ENCODE results near the gene FUBP3. TPM values are rescaled to one million over a fixed set of nuclear protein-coding genes. Genes with fewer than 3 reads are reported as not detected.

FUBP3 gene
- total RNA-seq, 1 experiment from 2014 or later: 73.7 TPM

DNA sequence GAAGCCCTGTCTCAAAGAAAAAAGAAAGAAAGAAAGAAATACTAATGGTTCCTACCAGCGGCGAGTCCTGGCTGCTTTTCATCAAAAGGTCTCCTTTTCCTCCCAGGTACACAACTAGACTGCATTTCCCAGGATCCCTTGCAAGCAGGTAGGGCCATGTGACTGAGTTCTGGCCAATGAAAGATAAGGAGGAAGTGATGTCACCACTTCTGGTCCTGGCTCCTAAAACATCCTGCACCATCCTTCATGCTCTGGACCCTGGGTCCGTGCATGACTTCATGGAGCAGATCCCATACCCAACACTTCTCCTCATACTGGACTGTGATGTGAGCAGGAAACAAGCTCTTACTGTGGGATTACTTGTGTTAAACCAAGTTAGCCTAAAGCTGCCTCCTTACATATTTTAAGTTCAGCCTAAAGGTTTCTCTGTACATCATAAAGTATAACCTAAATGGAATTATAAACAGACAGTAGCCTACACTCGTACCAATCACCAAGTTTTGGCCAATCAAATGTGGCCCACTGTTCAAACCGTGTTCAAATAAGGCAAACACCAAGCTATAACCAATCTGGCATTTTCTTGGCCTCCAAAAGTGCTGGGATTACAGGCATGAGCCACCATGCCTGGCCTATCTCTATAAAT, 30.2 kb upstream of the FUBP3 start:
- Histone ChIP-seq H3K9me3 (ENCODE audit: control insufficient read depth in 1 of 2, insufficient read depth in 1 of 2, low read depth in 1 of 2, low read length in 2 of 2) (no peaks in the 10 kb centered on the region), H3K36me3 (ENCODE audit: control insufficient read depth in 1 of 2, insufficient read depth in 2 of 2, low read length in 2 of 2) (no peaks in the 10 kb centered on the region), H3K27ac (ENCODE audit: low read depth, low read length) (no peak overlapping the region), H4K20me1 (ENCODE audit: insufficient read depth) (no peaks in the 10 kb centered on the region), H3K9ac (ENCODE audit: low read length) (no peak overlapping the region), H3K27me3 (ENCODE audit: insufficient read depth, low read length) (no peaks in the 10 kb centered on the region), H3K4me1 (ENCODE audit: control insufficient read depth in 1 of 2, insufficient read depth in 2 of 2, low read length in 2 of 2) (no peaks in the 10 kb centered on the region), H3K4me3 (replicated peaks in 1 of 2; ENCODE audit: low read depth in 1 of 2, low read length in 2 of 2) (peak overlapping the region; percentile 7 to 29; a peak in 3 of 4 replicates), H2AFZ (ENCODE audit: low read depth, low read length, poor library complexity, severe bottlenecking) (no peak overlapping the region), H3K4me2 (ENCODE audit: low read length) (peak overlapping the region; percentile 43), H3K9me2 (ENCODE audit: insufficient read depth) (no peaks in the 10 kb centered on the region), H3K79me2 (ENCODE audit: insufficient read depth, low read length) (no peaks in the 10 kb centered on the region)
- RAD21 ChIA-PET (ENCODE audit: low non-redundant PET in 1 of 2, low total read pairs in 2 of 2, uncharacterized antibody in 2 of 2, unreplicated experiment in 2 of 2): no interaction called here
- peak; percentile 98 for ATAC-seq
- intact Hi-C loops (cut with micrococcal nuclease): no loop called here
- TF ChIP-seq ZFX (IDR thresholded peaks at IDR 0.05) (no peak), ZNF274 (IDR thresholded peaks at IDR 0.05; ENCODE audit: low read depth, low read length) (no peak), EZH2phosphoT487 (IDR thresholded peaks at IDR 0.05; ENCODE audit: borderline replicate concordance) (no peak), CBX3 (IDR thresholded peaks at IDR 0.05; ENCODE audit: low read depth) (peak; percentile 68), JUND (IDR thresholded peaks at IDR 0.05) (no peak), SIN3A (IDR thresholded peaks at IDR 0.05; ENCODE audit: low read depth) (no peak), POLR2AphosphoS5 (IDR thresholded peaks at IDR 0.05; ENCODE audit: low read depth, low read length) (peak; percentile 56), EGR1 (IDR thresholded peaks at IDR 0.05; ENCODE audit: low read depth) (no peak), CEBPB (IDR thresholded peaks at IDR 0.05; ENCODE audit: low read depth) (no peak), POLR2A (IDR thresholded peaks at IDR 0.05; ENCODE audit: borderline replicate concordance, extremely low read depth, insufficient read depth, insufficient read length) (peak; percentile 81), YY1 (IDR thresholded peaks at IDR 0.05; ENCODE audit: extremely low read depth, insufficient replicate concordance, low read depth, low read length) (peak; percentile 15), SP1 (IDR thresholded peaks at IDR 0.05; ENCODE audit: low read depth) (peak; percentile 56), TCF7L2 (IDR thresholded peaks at IDR 0.05; ENCODE audit: borderline replicate concordance, extremely low read depth, insufficient read depth, insufficient read length) (no peak)
- TF ChIP-seq, protein P1, sequence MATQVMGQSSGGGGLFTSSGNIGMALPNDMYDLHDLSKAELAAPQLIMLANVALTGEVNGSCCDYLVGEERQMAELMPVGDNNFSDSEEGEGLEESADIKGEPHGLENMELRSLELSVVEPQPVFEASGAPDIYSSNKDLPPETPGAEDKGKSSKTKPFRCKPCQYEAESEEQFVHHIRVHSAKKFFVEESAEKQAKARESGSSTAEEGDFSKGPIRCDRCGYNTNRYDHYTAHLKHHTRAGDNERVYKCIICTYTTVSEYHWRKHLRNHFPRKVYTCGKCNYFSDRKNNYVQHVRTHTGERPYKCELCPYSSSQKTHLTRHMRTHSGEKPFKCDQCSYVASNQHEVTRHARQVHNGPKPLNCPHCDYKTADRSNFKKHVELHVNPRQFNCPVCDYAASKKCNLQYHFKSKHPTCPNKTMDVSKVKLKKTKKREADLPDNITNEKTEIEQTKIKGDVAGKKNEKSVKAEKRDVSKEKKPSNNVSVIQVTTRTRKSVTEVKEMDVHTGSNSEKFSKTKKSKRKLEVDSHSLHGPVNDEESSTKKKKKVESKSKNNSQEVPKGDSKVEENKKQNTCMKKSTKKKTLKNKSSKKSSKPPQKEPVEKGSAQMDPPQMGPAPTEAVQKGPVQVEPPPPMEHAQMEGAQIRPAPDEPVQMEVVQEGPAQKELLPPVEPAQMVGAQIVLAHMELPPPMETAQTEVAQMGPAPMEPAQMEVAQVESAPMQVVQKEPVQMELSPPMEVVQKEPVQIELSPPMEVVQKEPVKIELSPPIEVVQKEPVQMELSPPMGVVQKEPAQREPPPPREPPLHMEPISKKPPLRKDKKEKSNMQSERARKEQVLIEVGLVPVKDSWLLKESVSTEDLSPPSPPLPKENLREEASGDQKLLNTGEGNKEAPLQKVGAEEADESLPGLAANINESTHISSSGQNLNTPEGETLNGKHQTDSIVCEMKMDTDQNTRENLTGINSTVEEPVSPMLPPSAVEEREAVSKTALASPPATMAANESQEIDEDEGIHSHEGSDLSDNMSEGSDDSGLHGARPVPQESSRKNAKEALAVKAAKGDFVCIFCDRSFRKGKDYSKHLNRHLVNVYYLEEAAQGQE (IDR thresholded peaks at IDR 0.05; ENCODE audit: low read depth): no peak
- TF ChIP-seq, protein P2, sequence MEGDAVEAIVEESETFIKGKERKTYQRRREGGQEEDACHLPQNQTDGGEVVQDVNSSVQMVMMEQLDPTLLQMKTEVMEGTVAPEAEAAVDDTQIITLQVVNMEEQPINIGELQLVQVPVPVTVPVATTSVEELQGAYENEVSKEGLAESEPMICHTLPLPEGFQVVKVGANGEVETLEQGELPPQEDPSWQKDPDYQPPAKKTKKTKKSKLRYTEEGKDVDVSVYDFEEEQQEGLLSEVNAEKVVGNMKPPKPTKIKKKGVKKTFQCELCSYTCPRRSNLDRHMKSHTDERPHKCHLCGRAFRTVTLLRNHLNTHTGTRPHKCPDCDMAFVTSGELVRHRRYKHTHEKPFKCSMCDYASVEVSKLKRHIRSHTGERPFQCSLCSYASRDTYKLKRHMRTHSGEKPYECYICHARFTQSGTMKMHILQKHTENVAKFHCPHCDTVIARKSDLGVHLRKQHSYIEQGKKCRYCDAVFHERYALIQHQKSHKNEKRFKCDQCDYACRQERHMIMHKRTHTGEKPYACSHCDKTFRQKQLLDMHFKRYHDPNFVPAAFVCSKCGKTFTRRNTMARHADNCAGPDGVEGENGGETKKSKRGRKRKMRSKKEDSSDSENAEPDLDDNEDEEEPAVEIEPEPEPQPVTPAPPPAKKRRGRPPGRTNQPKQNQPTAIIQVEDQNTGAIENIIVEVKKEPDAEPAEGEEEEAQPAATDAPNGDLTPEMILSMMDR (IDR thresholded peaks at IDR 0.05 in 2 of 3, conservative IDR thresholded peaks at IDR 0.05 in 1 of 3; ENCODE audit: borderline replicate concordance in 1 of 3, insufficient read depth in 1 of 3, low read depth in 2 of 3, low read length in 2 of 3): no peak
- TF ChIP-seq, protein P3, sequence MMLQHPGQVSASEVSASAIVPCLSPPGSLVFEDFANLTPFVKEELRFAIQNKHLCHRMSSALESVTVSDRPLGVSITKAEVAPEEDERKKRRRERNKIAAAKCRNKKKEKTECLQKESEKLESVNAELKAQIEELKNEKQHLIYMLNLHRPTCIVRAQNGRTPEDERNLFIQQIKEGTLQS (IDR thresholded peaks at IDR 0.05): no peak
- TF ChIP-seq, protein P4, sequence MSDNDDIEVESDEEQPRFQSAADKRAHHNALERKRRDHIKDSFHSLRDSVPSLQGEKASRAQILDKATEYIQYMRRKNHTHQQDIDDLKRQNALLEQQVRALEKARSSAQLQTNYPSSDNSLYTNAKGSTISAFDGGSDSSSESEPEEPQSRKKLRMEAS (IDR thresholded peaks at IDR 0.05): no peak
- BruUV-seq (replicated peaks): no TSS peak
- peak; percentile 73 for DNase-seq (ENCODE audit: low read depth, low spot score)
- CTCF ChIA-PET: no interaction called here
- POLR2A ChIA-PET: no interaction called here

All from HCT116 (cell line).